ENCODE measurements around the gene SNX17. TPM values are rescaled to one million over a fixed set of nuclear protein-coding genes. Genes with fewer than 3 reads are reported as not detected.

SNX17 gene
- total RNA-seq, 3 donors from 2014 or later (not counting 1 experiment from before 2014, with no cell fraction given) = 96.3 to 107 (median 100) TPM

- H3K27ac Mint-ChIP-seq = peak within 1 kb of the TSS; percentile 92 to 93
- Histone ChIP-seq H3K36me3 (ENCODE audit: control insufficient read depth, insufficient read depth, low read length) (no peaks in the 10 kb centered on the region), H3K9me3 (ENCODE audit: control insufficient read depth, insufficient read depth, low read length) (no peaks in the 10 kb centered on the region), H3K4me1 (ENCODE audit: control insufficient read depth, insufficient read depth, low read length) (peaks cover 27% of the 10 kb centered on the region), H3K27me3 (ENCODE audit: control insufficient read depth, insufficient read depth, low read length) (no peaks in the 10 kb centered on the region), H3K4me3 (ENCODE audit: low read length) (peak within 1 kb of the TSS; percentile 91), H3K27ac (ENCODE audit: low read length) (peak within 1 kb of the TSS; percentile 79)
- 2% methylated on average over 82 of the region's 82 CpGs for WGBS (ENCODE audit: insufficient coverage)
- DNase-seq = peak; percentile 97 to 98
- peaks cover 30 to 38% of the 10 kb centered on the region in 2 donors for H3K4me1 Mint-ChIP-seq
- peak; percentile 95 to 100 (median 97) for ATAC-seq
- no peaks in the 10 kb centered on the region for H3K36me3 Mint-ChIP-seq
- no peak for TF ChIP-seq CTCF (IDR thresholded peaks at IDR 0.05)
- H3K9me3 Mint-ChIP-seq = no peaks in the 10 kb centered on the region
- H3K27me3 Mint-ChIP-seq (ENCODE audit: low read depth in 2 of 2) = peaks cover 10 to 13% of the 10 kb centered on the region in 2 donors
- intact Hi-C loops (cut with micrococcal nuclease) = loop anchor here (1.0 to 2.0 kb wide), 4 partner anchors 18 to 79 kb away; partner anchors contain the start of genes EIF2B4, IFT172, NRBP1 and SNX17
- peak within 1 kb of the TSS; percentile 90 for H3K4me3 Mint-ChIP-seq
These were observed 39.1 kb downstream of the SNX17 start, which contains the start of gene PPM1G for GRCh38 chr2:27409321-27410073. TSS of gene PPM1G (minus strand) at chr2:27409591. CDS start at chr2:27409422, 169 bp downstream.

- H3K9me3 ChIP-seq (ENCODE audit: control insufficient read depth, insufficient read depth, low read length) = no peaks in the 10 kb centered on the region
- H3K36me3 Mint-ChIP-seq = no peaks in the 10 kb centered on the region
- H3K4me3 ChIP-seq (ENCODE audit: low read length) = no peak overlapping the region
- peaks cover 16 to 25% of the 10 kb centered on the region in 2 donors for H3K4me1 Mint-ChIP-seq
- TF ChIP-seq CTCF (IDR thresholded peaks at IDR 0.05) = no peak
- H3K36me3 ChIP-seq (ENCODE audit: control insufficient read depth, insufficient read depth, low read length) = no peaks in the 10 kb centered on the region
- H3K9me3 Mint-ChIP-seq = no peaks in the 10 kb centered on the region
- H3K27ac Mint-ChIP-seq = no peak overlapping the region
- intact Hi-C loops (cut with micrococcal nuclease) = no loop called here
- no peak for ATAC-seq
- H3K27ac ChIP-seq (ENCODE audit: low read length) = no peak overlapping the region
- 91% methylated on average over 6 of the region's 9 CpGs for WGBS (ENCODE audit: insufficient coverage)
- peak overlapping the region; percentile 26 for H3K4me3 Mint-ChIP-seq
- no peak for DNase-seq
- H3K27me3 ChIP-seq (ENCODE audit: control insufficient read depth, insufficient read depth, low read length) = no peaks in the 10 kb centered on the region
- H3K4me1 ChIP-seq (ENCODE audit: control insufficient read depth, insufficient read depth, low read length) = peaks cover 22% of the 10 kb centered on the region
- peaks cover 10 to 13% of the 10 kb centered on the region in 2 donors for H3K27me3 Mint-ChIP-seq (ENCODE audit: low read depth in 2 of 2)
These were observed 42.2 kb downstream of the SNX17 start for GRCh38 chr2:27412419-27413152.

- no peaks in the 10 kb centered on the region for H3K9me3 Mint-ChIP-seq
- Histone ChIP-seq H3K27ac (ENCODE audit: low read length) (no peak overlapping the region), H3K4me1 (ENCODE audit: control insufficient read depth, insufficient read depth, low read length) (no peaks in the 10 kb centered on the region), H3K4me3 (ENCODE audit: low read length) (no peak overlapping the region), H3K36me3 (ENCODE audit: control insufficient read depth, insufficient read depth, low read length) (no peaks in the 10 kb centered on the region), H3K27me3 (ENCODE audit: control insufficient read depth, insufficient read depth, low read length) (no peaks in the 10 kb centered on the region), H3K9me3 (ENCODE audit: control insufficient read depth, insufficient read depth, low read length) (no peaks in the 10 kb centered on the region)
- DNase-seq (no peak), ATAC-seq (no peak)
- no peak overlapping the region for H3K27ac Mint-ChIP-seq
- peaks cover 10 to 13% of the 10 kb centered on the region in 2 donors for H3K27me3 Mint-ChIP-seq (ENCODE audit: low read depth in 2 of 2)
- H3K4me3 Mint-ChIP-seq = no peak overlapping the region
- intact Hi-C loops (cut with micrococcal nuclease) = no loop called here
- no peak for TF ChIP-seq CTCF (IDR thresholded peaks at IDR 0.05)
- 92% methylated on average over 6 of the region's 6 CpGs for WGBS (ENCODE audit: insufficient coverage)
- no peaks in the 10 kb centered on the region for H3K36me3 Mint-ChIP-seq
- no peaks in the 10 kb centered on the region for H3K4me1 Mint-ChIP-seq
These were observed 45.7 kb downstream of the SNX17 start for GRCh38 chr2:27416151-27416550.
